Activated CD4-positive, alpha-beta T cell treated with anti-CD3 and anti-CD28 coated beads, Interleukin-2, amount 10 ng/mL, durations not matched to agents 24 days and 14 days (primary cell): ENCODE results near the gene ZMIZ2. TPM values are rescaled to one million over a fixed set of nuclear protein-coding genes. Genes with fewer than 3 reads are reported as not detected.
"Not testable (repeated sequence)": the region's sequence is repeated elsewhere in the genome, so short reads cannot be mapped to it uniquely, and the experiment has no call there.

Experiments
- DNase-seq: peaks from one replicate; pipeline ENCODE4 v3.0.0; 2022
- H3K27ac Mint-ChIP-seq: one replicate; pipeline ENCODE4 v1.8.0; 2022; ENCODE audit warnings: mild to moderate bottlenecking, mixed read lengths
- H3K27me3 Mint-ChIP-seq: one replicate; pipeline ENCODE4 v1.8.0; 2022; ENCODE audit warnings: mixed read lengths
- H3K36me3 Mint-ChIP-seq: one replicate; pipeline ENCODE4 v1.8.0; 2022; ENCODE audit warnings: low read depth, mild to moderate bottlenecking, mixed read lengths
- H3K4me1 Mint-ChIP-seq: one replicate; pipeline ENCODE4 v1.8.0; 2021; ENCODE audit warnings: mixed read lengths
- H3K4me3 Mint-ChIP-seq: one replicate; pipeline ENCODE4 v1.8.0; 2022; ENCODE audit warnings: mild to moderate bottlenecking, moderate library complexity, mixed read lengths
- H3K9me3 Mint-ChIP-seq: one replicate; pipeline ENCODE4 v1.8.0; 2021; ENCODE audit warnings: mixed read lengths
- intact Hi-C: fragments of 100-400 bp; cut with micrococcal nuclease; formaldehyde crosslinking; loops from one replicate; pipeline ENCODE4 v1.15.1; 2023
- total RNA-seq: library from RNA; stranded (reverse); gene quantifications from 2 replicates; pipeline ENCODE4 v1.2.3, GENCODE V29; 2022

ZMIZ2 gene
- total RNA-seq, 1 donor from 2014 or later: 133 TPM

DNA sequence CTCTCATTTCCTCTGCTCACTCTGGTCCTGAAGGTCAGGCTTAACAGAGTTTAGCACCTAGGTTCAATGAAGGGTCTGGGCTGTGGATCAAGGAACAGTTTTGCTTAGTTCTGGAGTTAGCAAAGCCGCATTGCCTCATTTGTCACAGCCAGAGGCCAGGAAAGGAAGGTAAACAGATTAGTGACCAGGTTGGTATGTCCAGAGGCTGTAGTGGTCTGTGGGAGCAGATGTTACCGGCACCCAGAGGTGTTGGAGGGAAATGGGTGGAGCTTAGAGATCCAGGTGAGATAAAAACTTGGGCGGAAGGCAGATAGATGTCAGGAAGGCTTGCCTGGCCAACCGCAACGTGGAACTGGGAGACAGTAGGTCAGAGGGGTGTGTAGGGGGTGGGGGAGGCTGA, 36.6 kb upstream of the ZMIZ2 start:
- Mint-ChIP-seq H3K36me3 (peaks cover 17% of the 10 kb centered on the region), H3K27ac (peak overlapping the region; percentile 14), H3K4me3 (no peak overlapping the region), H3K4me1 (peaks cover 5% of the 10 kb centered on the region), H3K27me3 (no peaks in the 10 kb centered on the region), H3K9me3 (no peaks in the 10 kb centered on the region)
- no peak for DNase-seq
- intact Hi-C loops: no loop called here

DNA sequence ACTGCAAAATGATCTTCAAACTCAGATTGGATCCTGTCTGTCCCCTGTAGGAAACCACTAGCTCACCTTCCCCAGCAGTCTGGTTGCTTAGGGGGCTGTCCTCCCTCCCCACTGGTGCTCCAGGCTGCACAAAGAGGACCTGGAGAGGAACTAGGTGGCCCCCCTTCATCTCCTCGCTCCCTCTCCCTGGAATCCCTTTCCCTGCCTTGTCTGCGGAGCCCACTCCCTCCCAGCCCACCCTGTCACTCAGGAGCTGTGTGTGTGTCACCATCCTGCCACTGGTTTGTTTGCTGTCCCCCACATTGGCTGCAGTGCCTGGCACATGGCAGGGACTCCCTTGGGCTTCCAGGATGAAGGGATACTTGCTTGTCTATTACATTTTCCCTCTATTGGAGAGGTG, 35.5 kb upstream of the ZMIZ2 start:
- Mint-ChIP-seq H3K27me3 (no peaks in the 10 kb centered on the region), H3K4me1 (peaks cover 5% of the 10 kb centered on the region), H3K27ac (no peak overlapping the region), H3K4me3 (no peak overlapping the region), H3K9me3 (no peaks in the 10 kb centered on the region), H3K36me3 (peaks cover 12% of the 10 kb centered on the region)
- no peak for DNase-seq
- intact Hi-C loops: no loop called here

DNA sequence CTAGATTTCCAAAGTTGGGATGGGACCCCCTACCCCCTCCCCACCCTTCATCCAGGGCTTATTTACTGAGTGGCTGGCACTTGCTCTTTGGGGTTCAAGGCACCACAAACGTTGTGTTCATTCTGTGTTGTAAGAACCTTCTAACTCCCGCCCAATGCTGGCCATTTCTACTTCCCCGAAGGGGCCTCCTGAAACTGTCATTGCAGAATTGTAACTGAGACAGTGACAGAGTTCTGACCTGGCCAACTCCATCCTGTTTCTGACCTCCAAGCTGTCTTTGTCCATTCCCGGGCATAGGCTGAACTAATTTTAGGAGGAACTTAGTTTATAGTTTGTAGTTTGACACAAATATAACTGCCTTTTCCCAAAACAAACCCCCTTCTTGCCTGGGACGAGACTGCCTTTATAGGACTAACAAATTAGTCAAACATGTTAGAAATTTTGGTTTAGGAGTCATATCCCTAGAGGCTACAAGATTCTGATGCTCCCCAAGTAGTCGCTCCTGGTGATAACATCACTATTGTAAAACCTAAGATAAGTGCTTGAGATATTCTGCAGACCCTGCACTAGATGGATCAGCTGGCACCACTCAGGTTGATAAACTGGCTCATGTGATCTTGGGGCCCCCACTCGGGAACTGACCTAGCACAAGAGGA, 34.8 kb upstream of the ZMIZ2 start:
- H3K4me3 Mint-ChIP-seq: no peak overlapping the region
- H3K27ac Mint-ChIP-seq: peak overlapping the region; percentile 11
- H3K36me3 Mint-ChIP-seq: peaks cover 10% of the 10 kb centered on the region
- no peaks in the 10 kb centered on the region for H3K27me3 Mint-ChIP-seq
- H3K4me1 Mint-ChIP-seq: peaks cover 5% of the 10 kb centered on the region
- intact Hi-C loops: no loop called here
- H3K9me3 Mint-ChIP-seq: no peaks in the 10 kb centered on the region
- no peak for DNase-seq

DNA sequence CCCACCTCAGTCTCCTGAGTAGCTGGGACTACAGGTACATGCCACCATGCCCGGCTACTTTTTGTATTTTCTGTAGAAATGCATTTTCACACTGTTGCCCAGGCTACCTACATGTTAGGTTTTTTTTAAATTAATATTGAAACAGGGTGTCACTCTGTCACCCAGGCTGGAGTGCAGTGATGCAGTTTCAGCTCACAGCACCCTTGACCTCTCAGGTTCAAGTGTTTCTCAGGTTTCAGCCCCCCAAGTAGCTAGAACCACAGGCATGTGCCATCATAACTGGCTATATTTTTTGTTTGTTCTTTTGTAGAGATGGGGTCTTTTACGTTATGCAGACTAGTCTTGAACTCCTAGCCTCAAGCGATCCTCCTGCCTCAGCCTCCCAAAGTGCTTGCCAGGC, 32.4 kb upstream of the ZMIZ2 start:
- Mint-ChIP-seq H3K4me3 (no peak overlapping the region), H3K4me1 (peaks cover 5% of the 10 kb centered on the region), H3K27ac (no peak overlapping the region), H3K9me3 (no peaks in the 10 kb centered on the region), H3K27me3 (no peaks in the 10 kb centered on the region), H3K36me3 (no peaks in the 10 kb centered on the region)
- intact Hi-C loops: no loop called here
- no peak for DNase-seq

DNA sequence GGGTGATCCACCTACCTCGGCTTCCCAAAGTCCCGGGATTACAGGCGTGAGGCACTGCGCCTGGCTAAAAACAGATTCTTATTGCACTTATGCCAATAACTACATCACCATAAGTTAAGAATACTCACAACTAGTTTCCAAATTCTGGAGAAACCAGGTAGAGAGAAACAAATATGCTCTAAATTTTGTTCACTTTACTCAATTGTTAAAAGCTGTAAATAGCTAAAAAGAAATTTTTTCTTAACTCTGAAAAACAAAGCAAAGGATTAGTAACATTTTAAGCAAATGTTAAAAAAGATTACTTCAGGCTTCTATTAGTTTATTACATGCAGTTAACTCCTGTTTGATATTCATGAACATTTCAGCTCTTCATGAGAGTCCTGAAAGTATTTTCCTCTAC, 28.3 kb upstream of the ZMIZ2 start:
- no peaks in the 10 kb centered on the region for H3K9me3 Mint-ChIP-seq
- H3K27ac Mint-ChIP-seq: no peak overlapping the region
- intact Hi-C loops: no loop called here
- no peaks in the 10 kb centered on the region for H3K36me3 Mint-ChIP-seq
- H3K4me3 Mint-ChIP-seq: no peak overlapping the region
- H3K27me3 Mint-ChIP-seq: no peaks in the 10 kb centered on the region
- DNase-seq: no peak
- H3K4me1 Mint-ChIP-seq: no peaks in the 10 kb centered on the region

DNA sequence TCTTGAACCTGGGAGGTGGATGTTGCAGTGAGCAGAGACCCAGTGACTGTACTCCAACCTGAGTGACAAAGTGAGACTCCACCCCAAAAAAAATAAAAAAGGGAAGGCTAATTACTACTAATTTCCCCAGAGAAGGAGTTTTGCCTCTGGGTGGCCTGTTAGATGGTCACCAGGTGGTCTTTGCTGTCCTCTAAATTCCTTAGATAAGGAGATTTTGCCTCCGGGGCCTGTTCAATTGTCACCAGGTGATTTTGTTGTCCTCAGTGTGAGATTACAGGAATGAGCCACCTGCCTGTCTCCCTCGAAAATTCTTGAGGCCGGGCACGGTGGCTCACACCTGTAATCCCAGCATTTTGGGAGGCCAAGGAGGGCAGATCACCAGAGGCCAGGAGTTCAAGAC, 24.4 kb upstream of the ZMIZ2 start:
- Mint-ChIP-seq H3K27ac (no peak overlapping the region), H3K4me3 (no peak overlapping the region), H3K27me3 (no peaks in the 10 kb centered on the region), H3K4me1 (peaks cover 4% of the 10 kb centered on the region), H3K9me3 (no peaks in the 10 kb centered on the region), H3K36me3 (no peaks in the 10 kb centered on the region)
- intact Hi-C loops: no loop called here
- no peak for DNase-seq

DNA sequence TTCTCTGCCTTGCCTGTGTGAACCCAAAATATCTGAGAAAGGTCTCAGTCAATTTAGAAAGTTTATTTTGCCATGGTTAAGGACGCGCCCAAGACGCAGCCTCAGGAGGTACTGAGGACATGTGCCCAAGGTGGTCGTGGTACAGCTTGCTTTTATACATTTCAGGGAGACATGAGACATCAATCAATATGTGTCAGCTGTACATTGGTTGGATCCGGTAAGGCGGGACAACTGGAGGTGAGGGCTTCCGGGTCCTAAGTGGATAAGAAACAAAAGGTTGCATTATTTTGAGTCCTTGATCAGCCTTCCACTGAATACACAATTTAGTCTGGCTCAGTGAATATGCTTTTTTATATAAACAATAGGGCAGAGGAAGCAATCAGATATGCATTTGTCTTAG, 22.4 kb upstream of the ZMIZ2 start:
- intact Hi-C loops, H3K4me3 Mint-ChIP-seq, DNase-seq, H3K4me1 Mint-ChIP-seq, H3K27me3 Mint-ChIP-seq, H3K36me3 Mint-ChIP-seq, H3K9me3 Mint-ChIP-seq, H3K27ac Mint-ChIP-seq: not testable (repeated sequence)

DNA sequence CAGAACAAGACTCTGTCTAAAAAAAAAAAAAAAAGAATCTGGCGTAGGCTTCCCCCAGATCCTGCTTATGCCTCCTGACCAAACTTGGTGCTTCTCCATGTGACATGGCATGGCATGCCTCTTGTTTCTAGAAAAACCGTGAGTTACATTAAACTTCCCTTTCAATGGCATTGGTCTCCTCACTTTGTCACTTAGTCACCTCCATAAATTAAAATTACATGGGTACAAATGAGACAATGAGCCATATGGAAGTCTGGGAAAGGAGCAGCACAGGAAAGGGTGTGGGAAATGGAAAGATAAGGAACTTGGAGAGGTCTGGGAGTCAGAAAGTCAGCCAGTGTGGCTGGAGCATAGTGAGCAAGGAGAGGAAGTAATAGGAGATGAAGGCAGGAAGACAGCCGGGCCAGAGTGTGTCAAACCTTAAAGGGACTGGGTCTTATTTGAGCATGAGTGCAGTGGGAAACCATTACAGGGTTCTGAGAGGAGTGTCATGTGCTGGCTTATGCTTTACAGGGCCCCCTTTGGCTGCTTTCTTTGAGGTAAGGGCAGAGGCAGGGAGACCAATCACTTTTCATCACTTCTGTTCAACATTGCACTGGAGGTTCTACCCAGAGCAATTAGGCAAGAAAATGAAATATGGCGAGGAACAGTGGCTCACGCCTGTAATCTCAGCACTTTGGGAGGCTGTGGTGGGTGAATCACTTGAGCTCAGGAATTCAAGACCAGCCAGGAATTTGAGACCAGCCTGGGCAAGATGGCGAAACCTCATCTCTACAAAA, 21.3 kb upstream of the ZMIZ2 start:
- no peak overlapping the region for H3K4me3 Mint-ChIP-seq
- H3K27ac Mint-ChIP-seq: peak overlapping the region; percentile 61
- DNase-seq: no peak
- intact Hi-C loops: no loop called here
- H3K36me3 Mint-ChIP-seq: no peaks in the 10 kb centered on the region
- H3K9me3 Mint-ChIP-seq: no peaks in the 10 kb centered on the region
- H3K4me1 Mint-ChIP-seq: peaks cover 7% of the 10 kb centered on the region
- H3K27me3 Mint-ChIP-seq: no peaks in the 10 kb centered on the region

DNA sequence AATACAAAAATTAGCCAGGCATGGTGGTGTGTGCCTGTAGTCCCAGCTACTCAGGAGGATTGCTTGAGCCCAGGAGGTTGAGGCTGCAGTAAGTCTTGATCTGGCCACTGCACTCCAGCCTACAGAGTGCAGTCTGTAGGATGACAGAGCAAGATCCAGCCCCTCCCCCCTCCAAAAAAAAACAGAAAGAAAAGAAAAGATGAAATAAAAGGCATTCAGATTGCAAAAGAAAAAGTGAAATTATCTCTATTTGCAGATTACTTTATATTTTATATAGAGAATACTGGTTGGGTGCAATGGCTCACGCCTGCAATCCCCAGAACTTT, 20.7 kb upstream of the ZMIZ2 start:
- intact Hi-C loops: no loop called here
- no peak overlapping the region for H3K27ac Mint-ChIP-seq
- H3K4me1 Mint-ChIP-seq: peaks cover 7% of the 10 kb centered on the region
- H3K9me3 Mint-ChIP-seq: no peaks in the 10 kb centered on the region
- H3K36me3 Mint-ChIP-seq: no peaks in the 10 kb centered on the region
- no peak for DNase-seq
- H3K4me3 Mint-ChIP-seq: no peak overlapping the region
- no peaks in the 10 kb centered on the region for H3K27me3 Mint-ChIP-seq

DNA sequence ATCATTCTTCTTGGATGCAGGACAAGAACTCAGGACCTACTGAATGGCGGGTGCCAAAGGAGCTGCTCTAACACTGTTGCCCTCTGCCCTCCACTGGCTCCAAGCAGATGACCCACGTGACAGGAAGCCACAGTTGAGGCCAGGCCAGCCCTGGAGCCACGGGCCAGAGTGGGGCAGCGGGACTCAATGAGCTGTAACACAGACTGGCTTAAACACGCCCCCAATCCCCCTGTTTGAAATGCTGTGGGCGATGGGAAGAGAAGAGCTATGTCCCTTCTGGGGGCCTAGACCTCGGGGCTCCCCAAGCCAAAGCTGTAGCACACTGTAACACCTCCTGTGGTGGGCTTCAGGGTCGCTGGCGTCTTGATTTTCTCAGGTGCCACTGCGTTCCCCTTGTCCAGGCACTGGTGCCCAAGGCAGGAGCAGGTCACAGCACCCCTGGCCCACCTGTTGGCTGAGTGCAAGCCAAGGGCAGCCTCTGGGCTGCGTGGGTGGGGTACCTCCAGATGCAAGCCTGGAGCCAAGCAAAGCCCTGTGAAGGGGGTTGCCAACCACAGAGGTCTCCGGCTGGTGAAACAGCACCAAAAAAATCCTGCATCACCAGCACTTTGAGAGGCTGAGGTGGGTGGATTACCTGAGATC, 18.6 kb upstream of the ZMIZ2 start:
- no peak overlapping the region for H3K4me3 Mint-ChIP-seq
- H3K4me1 Mint-ChIP-seq: peaks cover 10% of the 10 kb centered on the region
- intact Hi-C loops: no loop called here

DNA sequence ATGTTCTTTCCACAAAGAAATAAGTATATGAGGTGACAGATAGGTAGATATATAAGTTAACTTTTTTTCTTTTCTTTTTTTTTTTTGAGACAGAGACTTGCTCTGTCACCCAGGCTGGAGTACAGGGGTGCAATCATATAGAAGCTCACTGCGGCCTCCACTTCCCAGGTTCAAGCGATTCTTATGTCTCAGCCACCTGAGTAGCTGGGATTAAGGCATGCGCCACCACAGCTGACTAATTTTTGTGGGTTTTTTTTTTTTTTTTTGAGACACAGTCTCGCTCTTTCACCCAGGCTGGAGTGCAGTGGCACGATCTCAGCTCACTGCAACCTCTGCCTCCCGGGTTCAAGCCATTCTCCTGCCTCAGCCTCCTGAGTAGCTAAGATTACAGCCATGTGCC, 15.7 kb upstream of the ZMIZ2 start:
- DNase-seq, H3K9me3 Mint-ChIP-seq, H3K27ac Mint-ChIP-seq, intact Hi-C loops, H3K36me3 Mint-ChIP-seq, H3K27me3 Mint-ChIP-seq, H3K4me3 Mint-ChIP-seq: not testable (repeated sequence)
- peaks cover 20% of the 10 kb centered on the region for H3K4me1 Mint-ChIP-seq

More for the DNA sequence above, 18.6 kb upstream of the ZMIZ2 start:
- Mint-ChIP-seq H3K9me3 (no peaks in the 10 kb centered on the region), H3K36me3 (no peaks in the 10 kb centered on the region), H3K27ac (no peak overlapping the region), H3K27me3 (no peaks in the 10 kb centered on the region)
- DNase-seq: no peak

DNA sequence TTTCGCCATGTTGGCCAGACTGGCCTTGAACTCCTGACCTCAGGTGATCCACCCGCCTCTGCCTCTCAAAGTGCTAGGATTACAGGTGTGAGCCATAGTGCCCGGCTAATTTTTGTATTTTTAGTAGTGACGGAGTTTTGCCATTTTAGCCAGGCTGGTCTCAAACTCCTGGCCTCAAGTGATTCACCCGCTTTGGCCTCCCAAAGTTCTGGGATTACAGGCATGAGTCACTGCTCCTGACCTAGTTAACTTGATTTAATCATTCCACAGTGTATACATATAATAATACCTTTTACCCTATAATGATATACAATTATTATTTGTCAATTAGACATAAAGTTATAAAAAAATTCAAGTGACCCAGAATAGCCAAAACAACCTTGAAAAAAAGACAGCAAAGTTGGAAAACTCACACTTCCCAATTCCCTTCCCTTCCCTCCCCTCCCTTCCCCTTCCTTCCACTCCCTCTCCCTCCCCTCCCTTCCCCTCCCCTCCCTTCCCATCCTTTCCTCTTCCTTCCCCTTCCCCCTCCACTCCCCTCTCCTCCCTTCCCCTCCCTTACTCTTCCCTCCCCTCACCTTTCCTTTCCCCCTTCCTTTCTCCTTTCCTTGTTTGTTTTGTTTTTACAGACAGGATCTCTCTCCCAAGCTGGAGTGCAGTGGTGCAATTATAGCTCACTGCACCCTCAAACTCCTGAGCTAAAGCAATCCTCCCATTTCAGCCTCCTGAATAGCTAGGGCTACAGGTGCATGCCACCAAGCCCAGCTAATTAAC, 14.8 kb upstream of the ZMIZ2 start:
- intact Hi-C loops: no loop called here
- H3K27me3 Mint-ChIP-seq: no peaks in the 10 kb centered on the region

DNA sequence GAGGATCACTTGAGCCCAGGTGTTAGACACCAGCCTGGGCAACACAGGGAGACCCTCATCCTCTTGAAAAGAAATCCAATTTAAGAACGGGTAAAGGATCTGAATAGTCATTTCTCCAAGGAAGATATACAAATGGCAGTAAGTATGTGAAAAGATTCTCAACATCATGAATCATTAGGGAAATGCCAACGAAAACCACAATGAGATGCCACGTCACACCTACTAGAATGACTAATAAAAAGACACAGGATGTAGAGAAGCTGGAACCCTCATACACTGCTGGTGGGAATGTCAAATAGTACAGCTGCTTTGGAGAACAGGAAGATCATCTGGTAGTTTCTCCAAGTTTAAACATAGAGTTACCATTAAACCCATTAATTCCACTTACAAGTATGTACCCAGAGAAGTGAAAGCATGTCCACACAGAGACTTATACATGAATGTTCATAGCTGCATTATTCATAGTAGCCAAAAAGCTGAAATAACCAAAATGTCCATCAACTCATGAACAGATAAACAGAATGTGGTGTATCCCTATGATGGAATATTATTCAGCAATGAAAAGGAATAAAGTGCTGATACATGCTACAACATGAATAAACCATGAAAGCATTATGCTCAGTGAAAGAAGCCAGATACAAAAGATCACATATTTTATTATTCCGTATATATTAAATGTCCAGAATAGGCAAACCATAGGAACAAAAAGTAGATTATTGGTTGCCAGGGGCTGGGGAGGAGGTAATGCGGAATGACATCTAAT, 13.1 kb upstream of the ZMIZ2 start:
- DNase-seq: peak; percentile 81
- Mint-ChIP-seq H3K9me3 (peaks cover 3% of the 10 kb centered on the region), H3K36me3 (no peaks in the 10 kb centered on the region), H3K4me1 (peaks cover 19% of the 10 kb centered on the region), H3K4me3 (peak overlapping the region; percentile 46), H3K27me3 (no peaks in the 10 kb centered on the region), H3K27ac (peak overlapping the region; percentile 89)
- intact Hi-C loops: loop anchor here (1.0 kb wide), 2 partner anchors 13 to 97 kb away; partner anchors contain the start of gene ZMIZ2

More for the DNA sequence above, 14.8 kb upstream of the ZMIZ2 start:
- H3K27ac Mint-ChIP-seq: no peak overlapping the region
- no peak for DNase-seq
- H3K36me3 Mint-ChIP-seq: no peaks in the 10 kb centered on the region
- H3K4me3 Mint-ChIP-seq: no peak overlapping the region
- H3K4me1 Mint-ChIP-seq: peaks cover 22% of the 10 kb centered on the region
- peaks cover 3% of the 10 kb centered on the region for H3K9me3 Mint-ChIP-seq
